Transverse colon (tissue), 4 donors: Measurements from ENCODE around the gene PROK2. TPM values are rescaled to one million over a fixed set of nuclear protein-coding genes. Genes with fewer than 3 reads are reported as not detected.

Experiments
- DNase-seq: peaks from one replicate; pipeline ENCODE4 v3.0.0-alpha.2; 2019
- H3K27ac ChIP-seq, 4 donors: fragments of 200-600 bp; sonication (generic); 2 replicates each; pipeline ENCODE4 v1.5.1; 2016 to 2018; ENCODE audit warnings: inconsistent platforms in 4 of 4
- H3K27me3 ChIP-seq: fragments of 200-600 bp; sonication (generic); 2 replicates; pipeline ENCODE4 v1.5.1; 2017; ENCODE audit warnings: inconsistent platforms
- H3K36me3 ChIP-seq, 4 donors: fragments of 200-600 bp; sonication (generic); 2 replicates each; pipeline ENCODE4 v1.5.1; 2017 to 2019; ENCODE audit warnings: inconsistent platforms in 4 of 4
- H3K4me1 ChIP-seq, 4 donors: fragments of 200-600 bp; sonication (generic); 2 replicates each; pipeline ENCODE4 v1.5.1; 2017 to 2020; ENCODE audit warnings: inconsistent platforms in 4 of 4
- H3K4me3 ChIP-seq, 4 donors: fragments of 200-600 bp; sonication (generic); 1 replicate in 1 of 4; 2 replicates in 3 of 4; pipeline versions ENCODE4 v1.5.1 to v1.6.1; 2017 to 2019; ENCODE audit warnings: inconsistent platforms in 4 of 4
- H3K9me3 ChIP-seq, 2 donors: fragments of 200-600 bp; sonication (generic); 2 replicates each; pipeline ENCODE4 v1.5.1; 2017 to 2019; ENCODE audit warnings: inconsistent platforms in 2 of 2
- EP300 ChIP-seq: sonication (generic); formaldehyde crosslinking; IDR thresholded peaks from one replicate; pipeline ENCODE4 v1.6.1; 2017; ENCODE audit warnings: antibody characterized with exemption, low read depth
- POLR2A ChIP-seq: fragments of 450-650 bp; IDR thresholded peaks from one replicate; pipeline ENCODE4 v1.6.1; 2016; ENCODE audit warnings: antibody characterized with exemption, mild to moderate bottlenecking, moderate library complexity
- POLR2AphosphoS5 ChIP-seq, 3 donors: sonication (generic); formaldehyde crosslinking; IDR thresholded peaks; one replicate each; pipeline ENCODE4 v1.6.1; 2016; ENCODE audit warnings: antibody characterized with exemption in 3 of 3
- WGBS, 2 donors: methylation state at CpG; one replicate each; pipeline ENCODE4 v1.1.5; 2018; ENCODE audit warnings: low coverage in 1 of 2; 5-methylcytosine and 5-hydroxymethylcytosine counted together
- in situ Hi-C, 4 donors: fragments of 200-750 bp; cut with MboI; loops; one replicate each; pipeline versions ENCODE4 v1.15.0 to v1.15.1; 2017; ENCODE audit warnings: low sequenced_read_pairs in 3 of 4, low pct_ligation_motif_present in 1 of 4, low pct_unique_long_range_greater_than_20kb in 1 of 4
- intact Hi-C: fragments of 100-400 bp; cut with DNase I; formaldehyde crosslinking; loops from one replicate; pipeline ENCODE4 v1.15.1; 2023; ENCODE audit warnings: low total_unique reads
- total RNA-seq, 4 donors: library from RNA; depleted of rRNA; stranded (reverse); fragments of >200 nt; gene quantifications; one replicate each; pipeline ENCODE4 v1.1.0, GENCODE V29; 2016
- TF ChIP-seq, protein P1 (sequence below), 5 experiments: fragments of 200-600 bp in 3 of 5; fragments of 450-650 bp in 2 of 5; sonication (generic) in 3 of 5; IDR thresholded peaks; 1 replicate in 2 of 5; 2 replicates in 3 of 5; pipeline ENCODE4 v1.5.1; 2016 to 2017; ENCODE audit warnings: antibody characterized with exemption in 5 of 5, inconsistent platforms in 3 of 5, mild to moderate bottlenecking in 2 of 5, moderate library complexity in 1 of 5

PROK2 gene
- total RNA-seq, 4 donors from 2014 or later, result not detected

DNA sequence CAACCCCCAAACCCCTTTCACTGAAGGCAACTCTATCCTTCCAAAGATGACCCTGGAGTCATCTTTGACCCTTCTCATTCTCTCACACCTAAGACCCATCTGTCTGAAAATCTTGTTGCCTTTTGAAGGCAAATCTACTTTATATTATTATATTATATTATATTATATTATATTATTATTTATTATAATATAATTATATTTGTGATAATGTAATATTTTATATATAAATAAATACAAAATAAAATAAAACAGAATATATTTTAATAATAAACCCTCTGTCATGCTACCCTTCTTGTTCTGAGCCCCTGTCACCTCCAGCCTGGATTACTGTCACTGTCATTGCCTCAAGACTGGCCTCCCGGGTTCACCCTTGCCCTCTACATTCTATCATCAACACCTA, 5.0 kb upstream of the PROK2 start:
- H3K36me3 ChIP-seq, result no peaks in the 10 kb centered on the region
- TF ChIP-seq POLR2A (no peak), EP300 (no peak)
- TF ChIP-seq, protein P1, sequence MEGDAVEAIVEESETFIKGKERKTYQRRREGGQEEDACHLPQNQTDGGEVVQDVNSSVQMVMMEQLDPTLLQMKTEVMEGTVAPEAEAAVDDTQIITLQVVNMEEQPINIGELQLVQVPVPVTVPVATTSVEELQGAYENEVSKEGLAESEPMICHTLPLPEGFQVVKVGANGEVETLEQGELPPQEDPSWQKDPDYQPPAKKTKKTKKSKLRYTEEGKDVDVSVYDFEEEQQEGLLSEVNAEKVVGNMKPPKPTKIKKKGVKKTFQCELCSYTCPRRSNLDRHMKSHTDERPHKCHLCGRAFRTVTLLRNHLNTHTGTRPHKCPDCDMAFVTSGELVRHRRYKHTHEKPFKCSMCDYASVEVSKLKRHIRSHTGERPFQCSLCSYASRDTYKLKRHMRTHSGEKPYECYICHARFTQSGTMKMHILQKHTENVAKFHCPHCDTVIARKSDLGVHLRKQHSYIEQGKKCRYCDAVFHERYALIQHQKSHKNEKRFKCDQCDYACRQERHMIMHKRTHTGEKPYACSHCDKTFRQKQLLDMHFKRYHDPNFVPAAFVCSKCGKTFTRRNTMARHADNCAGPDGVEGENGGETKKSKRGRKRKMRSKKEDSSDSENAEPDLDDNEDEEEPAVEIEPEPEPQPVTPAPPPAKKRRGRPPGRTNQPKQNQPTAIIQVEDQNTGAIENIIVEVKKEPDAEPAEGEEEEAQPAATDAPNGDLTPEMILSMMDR (IDR thresholded peaks at IDR 0.05), result no peak
- intact Hi-C loops (no loop called here), in situ Hi-C loops (no loop called here)
- WGBS, 2 donors, result 82 to 88% methylated on average over 1 of the region's 1 CpG
- H3K4me1 ChIP-seq, result peaks cover 0 to 5% (median 3%) of the 10 kb centered on the region in 4 donors
- no peak overlapping the region for H3K27ac ChIP-seq
- peaks cover 28% of the 10 kb centered on the region for H3K27me3 ChIP-seq
- no peak overlapping the region for H3K4me3 ChIP-seq
- H3K9me3 ChIP-seq, result no peaks in the 10 kb centered on the region
- no peak for DNase-seq

DNA sequence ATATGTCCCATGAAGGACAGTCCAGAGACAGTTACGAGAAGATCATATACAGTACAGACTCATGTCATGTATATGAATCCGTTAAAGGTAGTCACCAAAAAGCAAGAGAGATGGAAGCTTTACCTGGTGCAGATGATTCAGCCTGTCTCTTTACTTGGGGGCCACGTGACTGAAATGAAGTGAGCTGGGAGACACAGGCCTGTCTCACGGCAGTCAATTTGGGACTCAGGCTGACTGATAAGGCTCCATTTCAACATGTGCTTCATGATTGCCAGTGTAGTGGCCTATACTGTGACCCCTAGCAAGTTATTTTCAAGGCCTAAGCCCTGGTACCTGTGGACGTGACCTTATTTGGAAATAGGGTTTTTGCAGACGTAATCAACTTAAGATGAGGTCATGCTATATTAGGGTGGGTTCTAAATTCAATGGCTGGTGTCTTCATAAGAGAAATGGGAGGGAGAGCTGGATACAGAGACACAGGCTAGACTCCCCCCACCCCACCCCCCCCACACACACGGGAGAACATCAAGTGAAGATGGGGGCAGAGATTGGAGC, 3.0 kb upstream of the PROK2 start:
- Histone ChIP-seq H3K4me3 (no peak overlapping the region), H3K27me3 (peaks cover 48% of the 10 kb centered on the region), H3K27ac (no peak overlapping the region), H3K9me3 (no peaks in the 10 kb centered on the region), H3K36me3 (no peaks in the 10 kb centered on the region), H3K4me1 (peaks cover 3 to 14% (median 10%) of the 10 kb centered on the region in 4 donors)
- in situ Hi-C loops, result no loop called here
- intact Hi-C loops, result no loop called here
- DNase-seq, result no peak
- no peak for TF ChIP-seq POLR2AphosphoS5 (IDR thresholded peaks at IDR 0.05)
- TF ChIP-seq EP300, result no peak
- TF ChIP-seq, protein P1 (IDR thresholded peaks at IDR 0.05), result no peak
- WGBS, 2 donors, result 91% methylated on average over 7 of the region's 7 CpGs; no CpG with 5 or more reads in 1 of the 2 donors

GRCh38 chr3:71786551-71786950, 1.6 kb upstream of the PROK2 start:
- WGBS, 2 donors, result 66 to 69% methylated on average over 6 of the region's 6 CpGs
- Histone ChIP-seq H3K4me3 (no peak overlapping the region), H3K36me3 (no peaks in the 10 kb centered on the region), H3K9me3 (no peaks in the 10 kb centered on the region), H3K27ac (no peak overlapping the region), H3K4me1 (peaks cover 3 to 14% (median 10%) of the 10 kb centered on the region in 4 donors), H3K27me3 (peaks cover 62% of the 10 kb centered on the region)
- TF ChIP-seq POLR2AphosphoS5 (IDR thresholded peaks at IDR 0.05) (no peak), POLR2A (no peak), EP300 (no peak)
- TF ChIP-seq, protein P1 (IDR thresholded peaks at IDR 0.05), result no peak
- intact Hi-C loops, result no loop called here
- in situ Hi-C loops, result no loop called here
- DNase-seq, result no peak

GRCh38 chr3:71786217-71786549, 1.2 kb upstream of the PROK2 start:
- Histone ChIP-seq H3K27me3 (peaks cover 65% of the 10 kb centered on the region), H3K4me3 (no peak overlapping the region), H3K4me1 (peaks cover 3 to 14% (median 10%) of the 10 kb centered on the region in 4 donors), H3K27ac (no peak overlapping the region), H3K36me3 (no peaks in the 10 kb centered on the region), H3K9me3 (no peaks in the 10 kb centered on the region)
- 30 to 47% methylated on average over 2 to 8 of the region's 8 CpGs for WGBS, 2 donors
- intact Hi-C loops, result no loop called here
- in situ Hi-C loops, result no loop called here
- no peak for DNase-seq
- TF ChIP-seq POLR2A (no peak), POLR2AphosphoS5 (IDR thresholded peaks at IDR 0.05) (no peak), EP300 (no peak)
- TF ChIP-seq, protein P1 (IDR thresholded peaks at IDR 0.05), result no peak
